Measurements from ENCODE around the gene MAP3K13.
A peak's percentile ranks its signal among the peaks of the same experiment; 100 is the strongest.
"Not testable (repeated sequence)": the region's sequence is repeated elsewhere in the genome, so short reads cannot be mapped to it uniquely, and the experiment has no call there.

MAP3K13 gene

DNA sequence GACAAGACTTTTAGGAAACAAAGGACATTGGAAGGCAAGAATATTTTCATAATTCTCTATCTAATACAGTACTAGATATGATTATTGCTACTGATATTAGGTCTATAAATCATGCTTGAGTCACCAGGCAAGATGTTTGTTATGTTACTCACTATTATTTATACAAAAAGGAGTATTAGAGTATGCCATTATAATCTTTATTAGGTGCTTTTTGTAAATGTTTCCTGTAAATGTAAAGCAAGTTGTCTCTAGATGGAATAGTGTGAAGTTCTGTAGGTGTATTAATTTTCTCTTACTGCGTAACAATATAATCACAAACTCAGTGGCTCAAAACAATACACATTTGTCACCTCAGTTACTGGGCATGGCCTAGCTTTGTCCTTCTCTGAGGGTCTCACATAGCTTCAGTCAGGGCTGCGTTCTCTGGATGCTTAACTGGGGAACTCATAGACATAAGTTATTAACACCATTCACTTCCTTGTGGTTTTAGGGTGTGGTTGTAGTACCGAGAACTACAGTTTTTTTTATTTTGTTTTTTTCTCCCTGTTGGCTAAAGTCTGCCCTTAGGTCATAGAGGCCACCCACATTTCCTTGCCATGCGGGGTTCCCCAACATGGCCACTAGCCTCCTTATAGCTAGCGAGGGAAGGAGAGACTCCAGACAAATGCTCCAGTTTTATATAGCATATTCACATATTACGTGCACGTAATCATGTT lies 20.3 kb upstream of the MAP3K13 start:
- DNase-seq = no peak

DNA sequence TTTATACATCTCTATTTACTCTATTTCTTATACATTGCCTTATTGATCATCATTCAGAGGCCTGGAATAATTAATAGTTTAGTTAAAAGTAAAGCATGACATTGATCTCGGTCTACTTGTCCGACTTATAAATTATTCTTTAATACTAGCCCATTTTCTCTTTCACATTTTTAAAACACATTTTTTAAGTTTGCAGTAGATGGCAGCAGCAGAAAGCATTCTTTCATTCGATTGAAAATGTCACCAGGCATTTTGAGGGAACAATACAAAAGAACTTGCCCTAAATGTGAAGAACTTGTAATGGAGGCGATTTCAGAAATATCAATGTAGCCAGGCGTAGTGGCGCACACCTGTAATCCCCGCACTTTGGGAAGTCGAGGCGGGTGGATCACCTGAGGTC lies 15.5 kb upstream of the MAP3K13 start:
- DNase-seq = no peak

DNA sequence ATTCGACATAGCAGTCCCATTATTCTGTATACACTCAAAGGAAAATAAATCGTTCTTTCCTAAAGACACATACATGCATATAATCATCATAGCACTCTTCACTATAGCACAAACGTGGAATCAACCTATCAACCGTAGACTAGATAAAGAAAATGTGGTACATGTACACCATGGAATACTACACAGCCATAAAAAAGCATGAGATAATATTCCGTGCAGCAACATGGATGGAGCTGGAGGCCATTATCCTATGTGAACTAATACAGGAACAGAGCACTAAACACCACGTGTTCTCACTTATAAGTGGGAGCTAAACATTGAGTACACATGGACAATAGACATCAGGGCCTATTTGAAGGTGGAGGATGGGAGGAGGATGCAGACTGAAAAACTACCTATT lies 12.1 kb upstream of the MAP3K13 start:
- DNase-seq = no peak

DNA sequence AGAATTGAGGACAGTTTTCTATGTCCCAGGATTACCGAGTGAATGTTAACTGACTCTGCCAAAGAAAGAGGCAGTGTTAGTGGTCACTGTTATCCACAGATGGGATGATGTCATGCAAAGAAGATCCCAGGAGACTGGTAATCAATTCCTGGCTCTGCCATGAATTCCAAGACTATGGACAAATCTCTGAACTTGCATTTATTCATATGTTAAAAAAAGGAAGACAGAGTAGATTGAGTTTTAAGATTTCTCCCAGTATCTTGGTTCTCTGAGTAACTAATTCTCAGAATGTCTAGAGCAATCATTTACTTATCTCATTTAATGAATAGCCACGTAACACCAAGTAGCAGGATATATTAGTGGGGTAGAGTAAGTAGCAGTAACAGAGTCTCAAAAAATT lies 11.5 kb upstream of the MAP3K13 start:
- no peak for DNase-seq

DNA sequence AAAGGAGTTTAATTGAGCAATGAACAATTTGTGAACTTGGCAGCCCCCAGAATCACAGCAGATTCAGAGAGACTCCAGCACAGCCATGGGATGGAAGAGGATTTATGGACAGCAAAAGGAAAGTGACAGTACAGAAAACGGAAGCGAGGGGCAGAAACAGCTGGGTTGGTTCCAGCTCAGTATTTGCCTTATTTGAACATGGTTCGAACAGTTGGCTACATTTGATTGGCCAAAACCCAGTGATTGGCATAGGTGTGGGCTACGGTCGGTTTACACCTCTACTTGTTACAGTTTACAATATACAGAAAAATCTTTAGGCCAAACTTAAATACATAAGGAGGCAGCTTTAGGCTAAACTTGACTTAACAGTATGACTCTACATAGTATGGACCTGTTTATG lies 9.7 kb upstream of the MAP3K13 start:
- no peak for DNase-seq

DNA sequence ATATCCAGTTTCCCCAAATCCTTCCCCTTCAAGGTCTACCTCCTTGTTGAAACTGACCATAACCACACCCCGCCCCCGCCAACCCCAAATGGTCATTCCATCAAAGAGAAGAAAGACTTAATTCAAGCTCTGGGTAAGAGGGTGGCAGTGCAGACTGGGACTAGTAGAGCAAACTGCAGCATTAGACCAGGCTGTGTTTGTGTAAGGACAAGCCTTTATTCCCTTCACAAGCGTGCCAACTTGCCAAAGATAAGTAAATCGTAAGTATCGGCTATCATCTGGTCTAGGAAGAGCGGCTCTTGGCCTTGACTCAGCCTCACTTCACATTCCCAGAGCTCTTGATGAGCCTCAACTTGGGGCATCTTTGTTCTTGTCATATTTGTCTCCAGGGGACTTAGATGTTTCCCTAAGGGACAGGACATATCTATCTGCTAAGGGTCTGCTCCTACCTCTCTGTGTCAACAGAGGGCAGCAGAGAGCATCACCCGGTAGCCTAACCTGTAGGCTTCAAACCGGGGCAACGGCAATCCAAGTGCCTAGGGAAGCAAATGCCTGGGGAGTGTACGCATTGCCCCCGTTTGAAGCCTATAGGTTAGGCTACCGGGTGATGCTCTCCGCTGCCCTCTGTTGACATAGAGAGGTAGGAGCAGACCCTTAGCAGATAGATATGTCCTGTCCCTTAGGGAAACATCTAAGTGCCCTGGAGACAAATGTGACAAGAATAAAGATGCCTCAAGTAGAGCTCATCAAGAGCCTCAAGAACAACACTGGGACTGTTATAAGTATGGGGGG lies 8.9 kb upstream of the MAP3K13 start:
- DNase-seq = peak in 1 of 2 donors; percentile 50

DNA sequence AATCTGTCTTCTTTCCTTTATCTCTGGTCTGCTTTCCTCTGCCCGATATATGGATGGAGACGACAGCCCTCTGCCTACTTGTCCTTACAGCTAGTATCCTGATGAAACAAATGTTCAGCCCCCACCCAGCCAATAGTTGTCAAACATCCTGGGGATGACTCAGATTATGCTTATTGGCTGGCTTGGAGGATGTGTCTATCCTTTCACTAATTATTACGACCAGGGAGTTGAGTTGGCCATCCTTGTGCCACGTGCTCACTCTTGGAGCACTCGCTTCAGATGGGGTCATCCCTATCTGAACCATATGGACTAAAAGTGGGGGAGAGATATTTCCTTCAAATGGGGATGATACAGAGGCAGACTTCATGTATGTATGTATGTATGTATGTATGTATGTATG lies 6.4 kb upstream of the MAP3K13 start:
- no peak for DNase-seq

DNA sequence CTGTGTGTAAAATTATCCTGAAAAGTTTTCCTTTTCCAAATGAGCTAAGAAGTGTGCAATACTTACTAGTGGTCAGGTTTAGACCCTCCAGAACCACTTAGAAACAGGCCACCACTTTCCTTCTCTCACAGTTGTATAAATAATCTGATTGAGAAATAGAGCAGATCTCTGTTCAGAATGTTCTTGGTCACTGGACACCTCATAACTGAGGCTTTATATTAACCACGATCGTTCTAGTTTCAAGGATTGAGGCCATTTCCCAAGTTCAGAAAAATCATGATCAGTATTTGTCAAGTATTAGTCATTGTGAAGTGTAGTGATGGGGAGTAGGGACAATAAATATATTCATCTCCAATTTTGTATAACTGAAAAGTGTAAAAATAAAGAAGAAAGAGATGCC lies 1.0 kb upstream of the MAP3K13 start:
- DNase-seq = no peak

DNA sequence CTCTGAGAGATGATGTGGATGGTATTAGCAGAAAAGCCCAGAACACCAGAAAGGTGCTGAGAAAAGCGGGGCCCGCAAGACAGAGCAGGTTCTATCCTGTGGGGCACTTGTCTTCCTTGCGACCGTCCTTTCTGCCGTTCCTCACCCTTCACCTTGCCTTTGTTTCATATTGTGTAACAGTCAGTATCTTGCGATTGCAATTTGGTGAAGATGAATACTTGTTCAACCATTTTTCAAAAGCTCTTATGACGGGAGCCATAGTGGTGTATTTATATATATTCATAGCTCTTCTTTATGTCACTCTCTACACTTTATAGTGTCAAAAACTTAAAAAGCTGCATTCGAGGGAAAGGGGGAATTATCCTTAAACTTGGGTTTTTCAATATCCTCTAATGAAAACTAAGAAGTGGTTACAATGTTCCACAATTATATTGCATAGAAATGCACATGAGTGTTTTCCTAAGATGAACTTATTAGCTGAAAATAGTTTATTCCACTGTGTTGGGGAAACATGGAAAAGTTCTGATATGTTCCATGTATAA lies 797 bp downstream of the MAP3K13 start:
- DNase-seq = no peak

DNA sequence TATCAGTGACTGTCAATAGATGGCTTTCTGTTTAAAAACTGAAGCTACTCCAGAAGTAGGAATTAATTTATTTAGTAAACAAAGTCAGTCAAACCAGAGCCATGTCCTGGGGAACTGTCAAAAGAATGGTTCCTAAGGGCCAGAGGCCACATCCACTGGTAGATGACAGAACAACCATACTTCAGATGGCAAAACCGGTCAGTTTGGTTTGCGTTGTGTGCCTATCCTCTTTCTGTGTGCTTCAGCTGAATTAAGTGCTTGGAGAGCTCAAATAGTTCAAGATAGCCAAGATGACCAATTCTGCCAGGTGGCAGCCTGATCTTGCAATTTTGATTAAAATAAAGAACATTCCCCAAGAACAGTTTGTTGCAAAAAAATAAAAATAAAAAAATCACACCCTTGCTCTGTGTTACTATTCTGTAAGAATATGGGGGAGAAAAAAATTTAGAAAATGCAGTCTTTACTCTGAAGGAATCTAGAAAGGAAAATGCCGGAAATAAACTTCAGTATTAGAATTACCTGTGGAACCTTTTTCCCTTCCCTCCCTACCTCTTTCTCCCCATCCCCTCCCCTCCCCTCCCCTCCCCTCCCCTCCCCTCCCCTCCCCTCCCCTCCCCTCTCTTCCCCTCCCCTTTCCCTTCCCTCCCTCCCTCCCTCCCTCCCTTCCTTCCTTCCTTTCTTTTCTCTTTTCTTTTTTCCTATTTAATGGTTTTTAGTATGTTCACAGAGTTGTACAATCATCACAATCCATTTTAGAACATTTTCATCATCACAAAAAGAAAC lies 2.5 kb downstream of the MAP3K13 start:
- DNase-seq = no peak

DNA sequence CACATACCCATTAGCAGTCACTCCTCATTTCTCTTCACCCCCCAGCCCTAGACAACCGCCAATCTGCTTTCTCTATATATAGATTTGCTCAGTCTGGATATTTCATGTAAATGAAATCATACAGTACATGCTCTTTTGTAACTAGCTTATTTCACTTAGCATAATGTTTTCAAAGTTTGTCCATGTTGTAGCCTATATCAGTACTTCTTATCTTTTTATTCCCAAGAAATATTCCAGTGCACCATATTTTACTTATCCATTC lies 3.1 kb downstream of the MAP3K13 start:
- no peak for DNase-seq

DNA sequence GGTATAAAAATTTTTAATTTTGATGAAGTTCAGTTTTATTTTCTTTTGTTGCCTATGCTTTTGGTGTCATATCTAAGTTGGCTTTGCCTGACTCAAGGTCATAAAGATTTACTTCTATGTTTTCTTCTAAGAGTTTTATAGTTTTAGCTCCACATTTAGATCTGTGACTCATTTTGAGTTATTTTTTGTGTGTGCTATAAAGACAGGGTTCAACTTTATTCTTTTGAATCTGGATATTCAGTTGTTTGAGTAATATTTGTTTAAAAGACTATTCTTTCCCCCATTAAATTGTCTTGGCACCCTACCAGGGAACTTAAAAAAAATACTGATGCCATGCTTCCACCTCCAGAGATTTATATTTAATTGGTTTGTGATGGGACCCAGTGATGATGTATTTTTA lies 4.0 kb downstream of the MAP3K13 start:
- no peak for DNase-seq

DNA sequence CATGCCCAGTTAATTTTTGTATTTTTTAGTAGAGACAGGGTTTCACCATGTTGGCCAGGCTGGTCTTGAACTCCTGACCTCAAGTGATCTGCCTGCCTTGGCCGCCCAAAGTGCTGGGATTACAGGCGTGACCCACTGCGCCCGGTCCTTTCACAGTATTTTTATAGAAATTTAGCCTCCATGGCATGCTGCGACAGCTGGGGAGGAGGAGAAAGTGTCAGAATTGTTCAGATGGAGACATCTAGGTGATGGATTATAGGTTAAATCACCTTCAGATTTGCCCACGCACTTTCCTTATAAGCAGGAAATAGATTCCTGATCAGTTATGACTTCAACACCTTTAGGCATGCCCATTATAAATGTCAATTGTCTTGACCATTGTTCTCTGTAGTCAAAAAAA lies 7.4 kb downstream of the MAP3K13 start:
- not testable (repeated sequence) for DNase-seq

DNA sequence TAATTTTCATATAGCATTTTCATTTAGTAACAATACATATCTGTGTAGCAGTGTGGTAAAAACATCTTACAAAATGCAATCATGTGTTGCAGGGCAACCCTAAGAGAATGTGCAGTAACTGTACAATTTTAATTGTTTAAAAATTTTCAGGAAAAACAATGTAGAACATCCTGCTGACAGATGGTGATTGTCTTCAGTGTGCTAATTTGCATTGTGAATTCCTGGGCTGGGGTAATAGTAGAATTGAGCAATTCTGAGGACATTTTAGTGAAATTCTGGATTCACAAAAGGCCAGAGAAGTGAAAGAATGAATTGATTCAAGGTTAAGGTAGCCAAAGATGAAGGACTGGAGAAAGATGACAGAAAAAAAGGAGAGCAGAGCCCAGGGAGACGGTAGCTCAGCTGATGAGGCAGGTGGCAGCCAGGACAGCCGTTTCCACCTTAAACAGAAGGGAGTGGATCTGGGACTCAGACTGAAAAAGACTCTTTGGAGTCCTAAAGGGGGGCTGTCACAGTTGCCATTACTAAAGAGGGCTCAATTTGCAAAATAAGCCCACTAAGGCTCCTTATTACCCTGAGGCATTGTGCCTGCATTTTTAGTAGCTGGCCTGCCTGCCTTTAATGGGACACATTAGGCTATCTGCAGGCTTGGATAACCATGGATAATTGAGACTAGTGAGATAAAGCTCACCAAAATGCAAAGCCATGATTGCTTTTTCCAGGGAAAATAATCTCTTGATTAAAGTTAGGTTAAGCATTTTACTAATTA lies 8.6 kb downstream of the MAP3K13 start:
- no peak for DNase-seq

DNA sequence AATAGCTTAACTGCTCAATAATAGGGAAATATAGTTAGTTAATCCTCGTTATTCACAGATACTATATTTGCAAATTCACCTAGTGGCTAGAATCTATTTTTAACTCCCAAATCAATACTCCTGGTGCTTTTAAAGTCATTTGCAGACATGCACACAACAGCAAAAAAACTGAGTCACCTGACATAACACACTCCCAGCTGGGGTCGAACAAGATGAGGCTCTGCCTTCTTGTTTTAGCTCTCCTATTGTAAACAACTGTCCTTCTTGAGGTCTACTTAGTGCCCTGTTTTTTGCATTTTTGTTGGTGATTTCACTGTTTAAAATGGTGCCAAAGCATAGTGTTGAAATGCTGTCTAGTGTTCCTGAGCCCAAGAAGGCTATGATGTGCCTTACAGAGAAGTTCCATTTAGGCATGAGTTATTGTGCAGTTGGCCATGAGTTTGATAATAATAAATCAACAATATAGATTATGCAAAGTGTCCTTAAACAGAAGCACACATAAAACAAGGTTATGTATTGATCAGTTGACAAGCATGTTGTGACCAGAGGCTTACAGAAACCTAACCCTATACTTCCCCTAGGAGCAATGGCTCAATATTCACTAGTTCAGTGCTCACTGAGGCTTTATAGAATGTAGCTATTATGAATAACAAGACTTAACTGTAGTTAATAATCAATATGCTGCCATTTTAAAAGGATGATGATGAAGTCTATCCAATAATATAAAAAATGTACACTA lies 18.6 kb downstream of the MAP3K13 start:
- DNase-seq = no peak

DNA sequence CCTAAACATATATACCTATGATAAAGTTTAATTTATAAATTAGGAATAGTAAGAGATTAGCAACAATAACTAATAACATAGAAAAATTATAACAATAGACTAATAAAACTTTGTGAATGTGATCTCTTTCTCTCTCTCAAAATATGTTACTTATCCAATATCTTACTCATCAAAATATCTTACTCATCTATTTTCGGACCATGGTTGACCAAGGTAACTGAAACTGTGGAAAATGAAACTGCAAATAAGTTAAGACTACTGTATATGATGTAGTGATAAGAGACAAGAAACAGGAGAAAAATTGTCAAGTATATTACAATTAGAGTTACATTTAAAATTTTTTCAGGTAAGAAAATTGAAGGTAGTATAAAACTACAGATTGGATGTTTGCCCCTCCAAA lies 19.2 kb downstream of the MAP3K13 start:
- no peak for DNase-seq

DNA sequence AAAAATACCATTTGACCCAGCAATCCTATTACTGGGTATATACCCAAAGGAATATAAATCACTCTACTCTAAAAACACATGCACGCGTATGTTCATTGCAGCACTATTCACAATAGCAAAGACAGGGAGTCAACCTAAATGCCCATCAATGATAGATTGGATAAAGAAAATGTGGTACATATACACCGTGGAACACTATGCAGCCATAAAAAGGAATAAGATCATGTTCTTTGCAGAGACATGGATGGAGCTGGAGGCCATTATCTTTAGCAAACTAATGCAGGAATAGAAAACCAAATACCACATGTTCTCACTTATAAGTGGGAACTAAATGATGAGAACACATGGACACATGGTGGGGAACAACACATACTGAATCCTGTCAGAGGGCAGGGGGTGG lies 23.6 kb downstream of the MAP3K13 start:
- not testable (repeated sequence) for DNase-seq

DNA sequence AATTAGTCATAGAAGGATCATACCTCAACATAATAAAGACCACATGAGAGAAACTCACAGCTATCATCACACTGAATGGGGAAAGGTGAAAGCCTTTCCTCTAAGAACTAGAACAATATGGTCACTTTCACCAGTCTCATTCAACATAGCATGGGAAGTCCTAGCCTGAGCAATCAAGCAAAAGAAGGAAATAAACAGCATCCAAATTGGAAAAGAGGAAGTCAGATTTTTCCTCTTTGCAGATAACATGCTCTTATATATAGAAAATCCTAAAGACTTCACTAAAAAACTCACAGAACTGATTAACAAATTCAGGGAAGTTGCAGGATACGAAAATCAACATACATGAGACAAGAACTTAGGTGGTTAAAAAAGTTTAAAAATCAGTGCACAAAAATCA lies 24.7 kb downstream of the MAP3K13 start:
- DNase-seq = no peak

DNA sequence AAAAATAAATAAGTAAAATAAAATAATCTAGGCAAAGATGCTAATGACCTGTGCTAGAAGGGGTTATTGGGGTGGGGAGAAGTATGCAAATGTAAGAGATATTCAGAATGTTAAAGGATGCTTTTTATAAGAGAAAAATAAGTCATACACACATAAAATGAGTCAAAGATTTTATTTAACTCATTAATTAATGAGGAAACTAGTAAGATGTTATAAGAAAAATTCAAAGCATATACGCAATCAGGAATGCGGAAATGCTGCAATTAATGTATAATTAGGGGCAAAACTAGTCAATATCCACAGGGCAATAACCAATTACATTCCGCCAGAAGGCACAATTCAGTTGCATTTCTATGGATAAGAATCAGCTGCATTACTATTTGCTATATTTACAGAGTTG lies 30.1 kb downstream of the MAP3K13 start:
- DNase-seq = no peak

DNA sequence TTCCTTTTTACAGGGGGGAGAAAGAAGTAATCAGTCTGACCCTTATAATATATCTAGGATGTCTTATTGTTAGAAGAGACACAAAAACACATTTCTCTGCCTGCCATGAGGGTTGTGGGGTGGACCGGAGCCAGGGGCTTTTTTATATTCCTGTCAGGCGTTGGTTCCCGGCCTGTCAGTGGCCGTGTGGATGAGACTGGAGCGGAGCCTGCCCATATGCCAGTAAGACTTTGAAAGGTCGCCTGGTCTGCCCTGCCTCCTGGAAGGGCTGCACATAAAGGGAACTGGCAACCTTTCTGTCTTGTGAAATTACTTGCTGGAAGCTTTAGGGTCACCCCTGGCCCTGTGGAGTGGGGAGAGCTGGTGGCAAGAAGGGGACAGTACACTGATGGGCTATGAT lies 34.7 kb downstream of the MAP3K13 start:
- DNase-seq = peak in 1 of 2 donors; percentile 51

DNA sequence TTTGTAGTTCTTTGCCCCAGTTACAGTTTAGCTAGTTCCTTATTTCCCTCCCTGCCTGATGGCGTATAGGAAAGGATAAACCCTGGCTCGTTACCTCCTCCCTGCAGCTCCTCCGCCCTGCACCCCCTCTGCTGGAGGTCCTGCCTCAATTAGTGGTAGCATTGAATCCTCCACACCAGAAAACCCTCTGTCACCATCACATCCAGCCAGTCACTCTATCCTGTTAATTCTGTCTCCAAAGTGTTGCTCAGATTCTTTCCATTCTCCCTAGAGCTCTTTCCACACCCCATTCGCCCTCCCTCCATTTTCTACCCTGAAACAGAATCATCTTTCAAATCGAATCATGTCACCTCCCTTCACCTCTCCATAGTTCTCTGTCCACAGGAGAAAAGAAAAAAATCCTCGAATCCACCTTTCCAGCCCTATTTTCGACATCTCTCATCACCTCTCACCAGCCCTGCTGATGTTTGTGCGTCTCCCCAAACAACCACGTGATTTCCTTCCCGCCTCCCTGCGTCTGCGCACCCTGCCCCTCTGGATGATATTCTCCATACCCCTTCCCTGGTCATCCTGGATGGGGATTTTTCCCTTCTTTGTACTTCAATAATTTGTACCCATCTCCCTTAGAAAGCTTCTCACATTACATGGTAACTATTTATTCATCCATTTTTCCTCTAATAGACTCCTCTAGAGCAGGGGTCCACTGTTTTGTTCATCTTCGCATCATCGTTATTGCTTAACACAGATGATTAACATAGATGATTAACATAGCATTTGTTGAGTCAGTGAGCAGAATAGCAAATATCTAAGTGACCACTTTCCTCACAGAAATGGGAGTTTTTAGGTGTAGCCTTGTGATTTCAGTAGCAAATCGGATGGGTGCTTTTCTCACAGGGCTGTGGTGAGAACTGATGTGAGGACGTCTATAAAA lies 37.1 kb downstream of the MAP3K13 start:
- DNase-seq = no peak

Data from hippocampal formation (tissue), 2 donors.